A549 (cell line): ENCODE results near the gene STRADA.

Experiments used
- BCL3 ChIP-seq: fragments of >200 bp; sonication (Bioruptor Twin); formaldehyde crosslinking; IDR thresholded peaks from 3 replicates; pipeline ENCODE4 v1.6.1; 2016
- CTCF ChIP-seq: fragments of >200 bp; sonication (Bioruptor Twin); formaldehyde crosslinking; IDR thresholded peaks from 3 replicates; pipeline ENCODE4 v1.5.1; 2016
- EP300 ChIP-seq, 2 experiments: fragments of >200 bp; sonication (Bioruptor Twin); formaldehyde crosslinking; IDR thresholded peaks; 2 replicates in 1 of 2; 3 replicates in 1 of 2; pipeline ENCODE4 v1.6.1; 2016 to 2017
- HES2 ChIP-seq: fragments of >200 bp; sonication (Bioruptor Twin); formaldehyde crosslinking; IDR thresholded peaks from 2 replicates; pipeline ENCODE4 v1.6.1; 2016
- HOXA7 ChIP-seq: fragments of 250-450 bp; sonication (Bioruptor Pico); IDR thresholded peaks from 2 replicates; pipeline ENCODE4 v1.5.0; 2020; ENCODE audit warnings: mild to moderate bottlenecking, moderate library complexity
- MAX ChIP-seq: IDR thresholded peaks from 2 replicates; pipeline ENCODE4 v1.6.1; 2012
- NPAS2 ChIP-seq: fragments of 250-450 bp; sonication (Bioruptor Pico); IDR thresholded peaks from 2 replicates; pipeline ENCODE4 v1.8.0; 2022; ENCODE audit warnings: mild to moderate bottlenecking, moderate library complexity, borderline replicate concordance
- NR3C1 ChIP-seq: fragments of >200 bp; sonication (Bioruptor Twin); formaldehyde crosslinking; IDR thresholded peaks from 3 replicates; pipeline ENCODE4 v1.6.1; 2017
- PBX3 ChIP-seq: IDR thresholded peaks from 2 replicates; pipeline ENCODE4 v1.6.1; 2012
- PHF8 ChIP-seq: fragments of 200-600 bp; sonication (generic); IDR thresholded peaks from 2 replicates; pipeline ENCODE4 v1.6.1; 2016; ENCODE audit warnings: low read depth, mild to moderate bottlenecking, antibody characterized with exemption, moderate library complexity, borderline replicate concordance
- POLR2A ChIP-seq: IDR thresholded peaks from 2 replicates; pipeline ENCODE4 v1.6.1; 2012; ENCODE audit warnings: mild to moderate bottlenecking, low read length
- POLR2AphosphoS2 ChIP-seq: conservative IDR thresholded peaks from 2 replicates; pipeline ENCODE4 v1.6.1; 2012; ENCODE audit warnings: low read length, improper control_type of control experiment, inconsistent platforms
- RAD21 ChIP-seq, 2 experiments: fragments of >200 bp in 1 of 2; sonication (Bioruptor Twin) in 1 of 2; formaldehyde crosslinking in 1 of 2; IDR thresholded peaks in 1 of 2; conservative IDR thresholded peaks in 1 of 2; 2 replicates in 1 of 2; 3 replicates in 1 of 2; pipeline ENCODE4 v1.6.1; 2012 to 2018; ENCODE audit warnings: inconsistent platforms in 1 of 2
- REST ChIP-seq: fragments of 200-600 bp; sonication (generic); IDR thresholded peaks from 2 replicates; pipeline ENCODE4 v1.6.1; 2016; ENCODE audit warnings: antibody characterized with exemption, mild to moderate bottlenecking, moderate library complexity

- TF ChIP-seq CTCF (no peak), PBX3 (no peak), BCL3 (no peak), HOXA7 (CRISPR knock-in tag) (no peak), MAX (no peak), REST (no peak), NR3C1 (no peak), POLR2A (no peak), EP300 (IDR thresholded peaks at IDR 0.05) (no peak), POLR2AphosphoS2 (no peak), PHF8 (no peak), NPAS2 (CRISPR knock-in tag) (no peak), RAD21 (conservative IDR thresholded peaks at IDR 0.05 in 1 of 2, IDR thresholded peaks at IDR 0.05 in 1 of 2) (no peak), HES2 (no peak)
These were observed 23.1 kb upstream of the STRADA start for GRCh38 chr17:63764716-63765115.
